C4-2B (cell line): ENCODE data around the gene AP5B1.

Source experiments
- H3K27ac ChIP-seq: fragments of 450-650 bp; 2 replicates; pipeline ENCODE4 v1.5.1; 2017
- ZFX ChIP-seq: fragments of 450-650 bp; IDR thresholded peaks from 2 replicates; pipeline ENCODE4 v1.6.1; 2017
- TF ChIP-seq, protein P1 (sequence below): fragments of 450-650 bp; conservative IDR thresholded peaks from 2 replicates; pipeline ENCODE4 v1.5.1; 2017; ENCODE audit warnings: mild to moderate bottlenecking

AP5B1 gene

DNA sequence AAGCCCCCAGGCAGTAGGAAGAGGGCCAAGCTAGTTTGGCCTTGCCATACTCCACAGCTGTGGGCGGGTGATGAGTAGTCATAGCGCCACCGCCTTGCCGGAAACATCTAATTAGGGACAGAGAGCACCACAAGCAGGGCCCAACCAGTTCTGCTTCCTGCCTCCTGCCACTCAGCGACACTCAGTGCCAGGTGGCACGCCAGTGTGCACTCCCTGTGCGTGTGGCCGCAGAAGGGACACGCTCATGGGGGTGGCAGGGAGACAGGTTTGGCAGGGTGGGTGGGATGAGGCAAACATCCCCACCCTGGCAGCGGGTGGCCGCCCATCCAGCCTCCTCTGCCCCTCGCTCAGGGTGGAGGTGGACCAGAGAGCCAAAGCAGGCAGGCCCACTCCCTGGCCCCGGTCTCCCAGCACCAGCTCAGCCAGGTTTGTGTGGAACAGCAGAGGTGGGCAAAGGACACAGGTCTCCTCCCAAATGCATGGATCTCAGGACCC is 11.0 kb upstream of the AP5B1 start:
- TF ChIP-seq ZFX, result no peak
- TF ChIP-seq, protein P1, sequence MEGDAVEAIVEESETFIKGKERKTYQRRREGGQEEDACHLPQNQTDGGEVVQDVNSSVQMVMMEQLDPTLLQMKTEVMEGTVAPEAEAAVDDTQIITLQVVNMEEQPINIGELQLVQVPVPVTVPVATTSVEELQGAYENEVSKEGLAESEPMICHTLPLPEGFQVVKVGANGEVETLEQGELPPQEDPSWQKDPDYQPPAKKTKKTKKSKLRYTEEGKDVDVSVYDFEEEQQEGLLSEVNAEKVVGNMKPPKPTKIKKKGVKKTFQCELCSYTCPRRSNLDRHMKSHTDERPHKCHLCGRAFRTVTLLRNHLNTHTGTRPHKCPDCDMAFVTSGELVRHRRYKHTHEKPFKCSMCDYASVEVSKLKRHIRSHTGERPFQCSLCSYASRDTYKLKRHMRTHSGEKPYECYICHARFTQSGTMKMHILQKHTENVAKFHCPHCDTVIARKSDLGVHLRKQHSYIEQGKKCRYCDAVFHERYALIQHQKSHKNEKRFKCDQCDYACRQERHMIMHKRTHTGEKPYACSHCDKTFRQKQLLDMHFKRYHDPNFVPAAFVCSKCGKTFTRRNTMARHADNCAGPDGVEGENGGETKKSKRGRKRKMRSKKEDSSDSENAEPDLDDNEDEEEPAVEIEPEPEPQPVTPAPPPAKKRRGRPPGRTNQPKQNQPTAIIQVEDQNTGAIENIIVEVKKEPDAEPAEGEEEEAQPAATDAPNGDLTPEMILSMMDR, result no peak
- H3K27ac ChIP-seq, result peak overlapping the region; percentile 37

GRCh38 chr11:65790902-65791650 is 10.3 kb upstream of the AP5B1 start:
- peak overlapping the region; percentile 37 for H3K27ac ChIP-seq
- TF ChIP-seq ZFX, result no peak
- TF ChIP-seq, protein P1, result no peak

DNA sequence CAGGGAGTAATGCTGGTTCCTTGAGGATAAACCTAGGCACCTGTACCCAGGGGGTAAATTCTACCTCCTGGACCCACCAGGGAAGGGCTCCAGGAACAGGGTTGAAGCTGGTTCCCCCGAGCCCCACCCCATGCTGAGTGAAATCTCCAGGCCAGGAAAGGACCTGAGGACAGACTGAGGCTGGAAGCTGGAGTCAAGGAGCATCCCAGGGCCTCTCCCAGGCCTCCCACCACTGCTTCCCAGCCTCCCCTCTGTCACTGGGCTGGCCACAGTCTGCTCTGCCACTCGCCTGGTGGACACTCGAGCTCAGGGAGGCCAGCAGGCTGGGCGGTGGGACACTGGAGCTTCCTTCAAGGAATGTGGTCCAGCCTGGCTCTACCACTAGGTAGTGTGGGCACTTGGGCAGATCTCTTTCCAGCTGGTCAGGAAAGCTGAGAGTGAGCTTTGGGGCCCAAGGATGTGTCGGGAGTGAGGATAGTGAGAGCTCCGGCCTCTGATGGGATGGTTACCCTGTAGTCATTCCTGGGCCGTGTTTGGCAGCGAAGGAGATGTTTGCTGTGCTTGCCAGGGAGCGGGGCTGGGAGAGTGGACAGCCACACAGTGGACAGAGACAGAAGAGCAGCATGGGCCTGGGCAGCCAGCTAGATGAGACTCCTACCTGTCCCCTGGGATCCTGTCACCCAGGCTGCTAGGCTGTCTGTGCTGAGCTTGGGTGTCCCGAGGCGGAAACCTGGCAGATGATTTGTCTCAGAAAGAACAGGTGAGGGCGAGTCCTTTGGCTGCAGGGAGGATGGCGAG is 9.5 kb upstream of the AP5B1 start:
- peak overlapping the region; percentile 37; the same call in 1 of the 2 replicates for H3K27ac ChIP-seq
- TF ChIP-seq, protein P1, result no peak
- TF ChIP-seq ZFX, result no peak

DNA sequence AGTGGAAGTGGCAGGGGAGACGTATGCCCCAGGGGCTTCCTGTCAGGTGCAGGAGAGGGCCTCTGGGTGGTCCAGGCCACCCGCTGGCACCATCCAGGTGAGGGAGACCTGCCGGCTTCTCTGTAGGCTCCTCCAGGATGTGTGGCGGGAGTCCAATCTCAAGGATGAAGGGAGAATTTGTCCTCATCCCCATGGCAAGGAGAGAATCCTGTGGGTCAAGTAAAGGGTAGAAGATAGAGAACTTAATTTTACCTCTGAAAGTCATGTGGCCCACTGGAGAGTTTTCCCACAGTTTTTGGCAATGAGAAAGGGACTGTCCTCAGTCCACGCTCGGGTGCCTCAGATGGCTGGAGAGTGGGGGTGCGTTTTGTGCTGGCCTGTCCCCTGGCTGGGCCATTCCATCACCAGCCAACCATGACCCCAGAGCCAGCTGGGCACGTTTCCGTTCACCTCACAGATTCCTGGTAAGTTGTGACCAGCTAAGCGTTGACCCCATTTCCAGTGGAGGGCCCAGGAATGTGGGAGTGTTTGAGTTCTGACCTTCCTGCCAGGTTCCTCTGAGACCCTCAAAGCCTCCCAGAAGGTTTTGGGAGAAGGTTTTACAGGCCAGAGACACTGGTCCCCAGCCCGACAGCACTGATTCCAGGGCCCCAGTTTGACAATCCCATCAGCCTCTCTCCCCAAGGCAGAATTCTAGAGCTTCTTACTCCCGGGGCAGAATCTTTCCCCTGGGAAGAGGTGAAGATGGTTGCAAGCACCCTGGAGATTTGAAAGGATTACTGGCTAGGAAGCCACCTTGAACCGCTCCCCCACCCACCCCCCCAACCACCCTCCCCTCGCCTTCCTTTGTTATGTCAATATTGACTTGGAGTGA is 8.7 kb upstream of the AP5B1 start:
- H3K27ac ChIP-seq, result peak overlapping the region; percentile 85; the same call in 1 of the 2 replicates
- TF ChIP-seq, protein P1, result no peak
- TF ChIP-seq ZFX, result no peak

DNA sequence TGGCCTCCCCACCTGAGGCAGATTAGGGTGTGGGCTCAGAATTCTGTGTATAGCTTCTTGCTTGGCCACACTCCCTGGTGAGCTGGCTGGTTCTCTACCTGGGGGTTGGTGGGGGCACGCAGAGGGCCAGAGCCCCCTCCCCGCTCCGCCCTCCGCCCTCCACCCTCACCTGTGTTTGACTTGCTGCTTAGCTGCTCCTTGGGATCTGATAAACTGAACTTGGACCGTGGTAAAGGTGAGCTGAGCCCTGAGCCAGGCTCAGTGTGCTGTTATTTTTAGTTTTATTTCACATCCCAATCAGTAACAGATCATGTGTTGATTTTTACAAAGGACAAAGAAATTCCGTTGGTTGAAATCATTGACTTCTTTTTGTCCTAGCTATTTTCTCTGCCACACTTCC is 8.0 kb upstream of the AP5B1 start:
- TF ChIP-seq, protein P1, result no peak
- no peak for TF ChIP-seq ZFX

DNA sequence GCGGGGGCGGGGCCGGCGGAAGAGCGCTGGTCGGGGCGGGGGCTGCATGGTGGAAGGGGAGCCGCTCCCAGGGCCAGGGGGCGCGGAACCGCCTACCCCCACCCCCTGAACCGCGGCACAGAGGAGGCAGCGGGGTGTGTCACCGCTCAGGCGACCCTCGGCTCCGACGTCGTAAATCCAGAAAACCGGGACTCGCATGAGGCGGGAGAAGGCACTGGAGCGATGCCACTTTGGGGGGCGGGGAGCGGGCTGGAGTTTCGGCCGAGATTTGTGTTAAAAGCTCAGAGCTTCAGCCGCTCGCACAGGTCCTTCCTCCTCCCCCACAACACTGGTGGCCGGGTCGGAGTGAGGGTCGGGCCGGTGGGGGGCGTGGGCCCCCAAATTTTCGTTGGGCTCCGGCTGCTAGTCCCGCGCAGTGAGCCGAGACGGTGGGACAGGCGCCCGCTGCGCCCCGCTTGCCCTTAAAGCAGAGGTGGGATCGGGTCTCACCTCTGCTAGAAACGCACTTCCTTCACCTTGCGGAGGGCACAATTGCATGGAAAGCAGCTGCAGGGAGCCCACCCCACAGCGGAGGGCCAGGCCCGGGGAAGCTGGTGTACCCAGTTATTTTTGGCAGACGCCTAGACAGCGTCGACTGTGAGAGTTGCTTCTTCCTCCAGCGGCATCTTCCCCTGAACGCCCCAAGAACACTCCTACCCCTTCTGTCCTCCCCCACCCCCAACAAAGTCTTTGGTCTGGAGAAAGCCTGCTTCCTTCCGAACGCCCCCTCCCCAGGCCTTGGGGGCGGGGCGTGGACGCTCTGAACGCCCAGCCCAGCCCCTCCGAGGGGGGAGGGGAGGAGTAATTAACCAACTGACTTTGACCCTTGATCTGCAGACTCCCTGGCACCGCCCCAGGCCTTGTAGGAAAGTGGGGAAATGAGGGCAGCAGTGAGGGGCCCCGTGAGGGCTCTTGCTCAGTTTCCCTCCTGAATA is 7.2 kb upstream of the AP5B1 start:
- TF ChIP-seq ZFX, result no peak
- TF ChIP-seq, protein P1, result no peak
- peak overlapping the region; percentile 85 for H3K27ac ChIP-seq

More for the DNA sequence above, 8.0 kb upstream of the AP5B1 start:
- H3K27ac ChIP-seq, result peak overlapping the region; percentile 85
